GM12878 (cell line): ENCODE data around the gene AANAT. TPM values are rescaled to one million over a fixed set of nuclear protein-coding genes. Genes with fewer than 3 reads are reported as not detected.

Experiments
- ATAC-seq: fragments of 200-7000 bp; cut with Tn5 transposase; 3 replicates; pipeline ENCODE4 v1.9.1; 2020; ENCODE audit warnings: mild to moderate bottlenecking, moderate library complexity
- BruUV-seq: library from RNA; stranded (reverse); fragments of 400-500 nt; replicated peaks from 2 replicates; lab custom pipeline; 2021; lab: Mats Ljungman, UMichigan
- CTCF ChIA-PET: fragments of 300-600 bp; sonication (Branson Sonifier 250); formaldehyde crosslinking; extraction: SDS; loops from one replicate; lab custom pipeline; 2021; ENCODE audit warnings: inconsistent platforms; lab: Yijun Ruan, JAX
- POLR2A ChIA-PET: fragments of 350-600 bp; formaldehyde crosslinking; extraction: SDS; loops from one replicate; lab custom pipeline; 2021; ENCODE audit warnings: inconsistent platforms; lab: Charles Lee
- RAD21 ChIA-PET: fragments of 300-600 bp; sonication (Branson Sonifier 250); formaldehyde crosslinking; loops from one replicate; lab custom pipeline; 2023; ENCODE audit warnings: antibody characterized with exemption; ENCODE audit not compliant: unreplicated experiment; lab: Charles Lee
- SMC1A ChIA-PET: fragments of 300-600 bp; sonication (Branson Sonifier 250); formaldehyde crosslinking; loops from one replicate; lab custom pipeline; 2023; ENCODE audit not compliant: unreplicated experiment, uncharacterized antibody; lab: Charles Lee
- DNase-seq: peaks from one replicate; pipeline ENCODE4 v3.0.0-alpha.2; 2011; ENCODE audit warnings: low read depth, low spot score
- FAIRE-seq: peaks from 3 replicates; lab custom pipeline; 2011; peaks lifted over from hg19 to GRCh38; lab: Jason Lieb, UNC
- H2AFZ ChIP-seq: 2 replicates; pipeline ENCODE4 v1.6.0; 2011; ENCODE audit warnings: low read depth, low read length, control low read depth; ENCODE audit not compliant: control insufficient read depth
- H3K27ac ChIP-seq: 2 replicates; pipeline ENCODE4 v1.5.1; 2011; ENCODE audit warnings: control low read depth; ENCODE audit not compliant: control insufficient read depth, insufficient read depth
- H3K27me3 ChIP-seq, 2 experiments: replicated peaks in 1 of 2; 2 replicates each; pipeline versions ENCODE4 v1.6.0 to v1.6.1; 2011; ENCODE audit warnings: low read length in 1 of 2; ENCODE audit not compliant: control insufficient read depth in 2 of 2, insufficient read depth in 2 of 2
- H3K36me3 ChIP-seq, 2 experiments: 2 replicates each; pipeline ENCODE4 v1.5.1; 2011; ENCODE audit warnings: low read length in 1 of 2; ENCODE audit not compliant: control insufficient read depth in 2 of 2, insufficient read depth in 2 of 2
- H3K4me1 ChIP-seq: 2 replicates; pipeline ENCODE4 v1.6.1; 2011; ENCODE audit warnings: mild to moderate bottlenecking, low read length, moderate library complexity, mixed read lengths; ENCODE audit not compliant: control insufficient read depth, insufficient read depth
- H3K4me2 ChIP-seq: 2 replicates; pipeline ENCODE4 v1.6.0; 2011; ENCODE audit warnings: control low read depth; ENCODE audit not compliant: control insufficient read depth, insufficient read depth
- H3K4me3 ChIP-seq: fragments of 200-600 bp; sonication (generic); 2 replicates; pipeline ENCODE4 v1.5.1; 2016
- H3K79me2 ChIP-seq: 2 replicates; pipeline ENCODE4 v1.6.0; 2011; ENCODE audit warnings: low read length; ENCODE audit not compliant: control insufficient read depth, insufficient read depth
- H3K9ac ChIP-seq: 2 replicates; pipeline ENCODE4 v1.8.0; 2011; ENCODE audit warnings: low read length, control low read depth, mixed read lengths; ENCODE audit not compliant: control insufficient read depth, insufficient read depth
- H3K9me3 ChIP-seq: replicated peaks from 3 replicates; pipeline ENCODE4 v1.5.1; 2011; ENCODE audit warnings: mild to moderate bottlenecking, low read length; ENCODE audit not compliant: control insufficient read depth, insufficient read depth
- H4K20me1 ChIP-seq: 2 replicates; pipeline ENCODE4 v1.6.0; 2011; ENCODE audit not compliant: control insufficient read depth, insufficient read depth
- BHLHE40 ChIP-seq, 2 experiments: fragments of 450-650 bp in 1 of 2; IDR thresholded peaks; 2 replicates each; pipeline ENCODE4 v1.6.1; 2011 to 2017; ENCODE audit warnings: low read depth in 2 of 2, borderline replicate concordance in 1 of 2, improper control_type of control experiment in 1 of 2, low read length in 1 of 2, mild to moderate bottlenecking in 1 of 2
- CREM ChIP-seq: IDR thresholded peaks from 2 replicates; pipeline ENCODE4 v1.6.1; 2014; ENCODE audit warnings: antibody characterized with exemption, low read depth
- EED ChIP-seq: sonication (generic); IDR thresholded peaks from 2 replicates; pipeline ENCODE4 v1.6.1; 2016; ENCODE audit warnings: antibody characterized with exemption, low read depth
- EP300 ChIP-seq, 2 experiments: fragments of 150-350 bp in 1 of 2; IDR thresholded peaks; 2 replicates each; pipeline ENCODE4 v1.6.1; 2011 to 2012; ENCODE audit warnings: low read depth in 2 of 2, low read length in 2 of 2, borderline replicate concordance in 1 of 2, improper control_type of control experiment in 1 of 2, inconsistent platforms in 1 of 2; ENCODE audit not compliant: control insufficient read depth in 1 of 2
- KLF5 ChIP-seq: fragments of 450-650 bp; IDR thresholded peaks from 2 replicates; pipeline ENCODE4 v1.6.1; 2014; ENCODE audit warnings: mild to moderate bottlenecking; ENCODE audit not compliant: partially characterized antibody
- RCOR1 ChIP-seq: conservative IDR thresholded peaks from 2 replicates; pipeline ENCODE4 v1.6.1; 2012; ENCODE audit warnings: low read depth, low read length, improper control_type of control experiment
- ZNF207 ChIP-seq: fragments of 450-650 bp; IDR thresholded peaks from 2 replicates; pipeline ENCODE4 v1.6.1; 2014; ENCODE audit warnings: antibody characterized with exemption, mild to moderate bottlenecking, borderline replicate concordance
- WGBS: methylation state at CpG from one replicate; pipeline ENCODE4 v1.1.6; 2016; ENCODE audit warnings: low lambda C conversion rate; ENCODE audit not compliant: insufficient replicate concordance, insufficient coverage; ENCODE audit errors: missing lambda C conversion rate; 5-methylcytosine and 5-hydroxymethylcytosine counted together
- in situ Hi-C: fragments of 300-500 bp; cut with MboI; formaldehyde crosslinking; loops from 9 replicates; pipeline ENCODE4 v1.14.3; 2018; ENCODE audit warnings: mixed read lengths
- intact Hi-C: fragments of 100-400 bp; cut with micrococcal nuclease; formaldehyde crosslinking; loops from one replicate; pipeline ENCODE4 v1.14.2; 2022; ENCODE audit not compliant: unreplicated experiment
- polyA plus RNA-seq, 11 experiments: library from polyadenylated mRNA; depleted of rRNA in 4 of 11; unstranded in 6 of 11; stranded (reverse) in 5 of 11; fragments of >200 nt; fragmentation: Nextera tagmentation in 4 of 11; fragmentation: Illumina TruSeq in 1 of 11; extraction: Ambion mirVana in 4 of 11; extraction: Trizol in 1 of 11; gene quantifications; 1 replicate in 1 of 11; 2 replicates in 10 of 11; pipeline versions ENCODE4 v1.2.1 to v1.2.3, GENCODE V29; 2011 to 2016; ENCODE audit warnings: inconsistent platforms in 2 of 11, missing spikeins in 2 of 11, low read depth in 1 of 11
- total RNA-seq, 4 experiments: library from RNA; depleted of rRNA in 3 of 4; stranded (reverse); fragments of >200 nt in 3 of 4; fragmentation: Illumina TruSeq in 1 of 4; extraction: Trizol in 1 of 4; gene quantifications; 2 replicates each; pipeline versions ENCODE4 v1.2.1 to v1.2.3, GENCODE V29; 2013 to 2021
- TF ChIP-seq, protein P1 (sequence below): IDR thresholded peaks from 2 replicates; pipeline ENCODE4 v1.6.1; 2011; ENCODE audit warnings: low read depth, low read length, improper control_type of control experiment, borderline replicate concordance
- TF ChIP-seq, protein P2 (sequence below): fragments of 150-350 bp; IDR thresholded peaks from 2 replicates; pipeline ENCODE4 v1.6.1; 2016; ENCODE audit warnings: low read depth, low read length

Gene AANAT
- total and polyA plus RNA-seq, 10 of the 15 experiments (the other 5 are each of a cell fraction or from before 2014, with no cell fraction given): 0.23 TPM; not detected in 9

DNA sequence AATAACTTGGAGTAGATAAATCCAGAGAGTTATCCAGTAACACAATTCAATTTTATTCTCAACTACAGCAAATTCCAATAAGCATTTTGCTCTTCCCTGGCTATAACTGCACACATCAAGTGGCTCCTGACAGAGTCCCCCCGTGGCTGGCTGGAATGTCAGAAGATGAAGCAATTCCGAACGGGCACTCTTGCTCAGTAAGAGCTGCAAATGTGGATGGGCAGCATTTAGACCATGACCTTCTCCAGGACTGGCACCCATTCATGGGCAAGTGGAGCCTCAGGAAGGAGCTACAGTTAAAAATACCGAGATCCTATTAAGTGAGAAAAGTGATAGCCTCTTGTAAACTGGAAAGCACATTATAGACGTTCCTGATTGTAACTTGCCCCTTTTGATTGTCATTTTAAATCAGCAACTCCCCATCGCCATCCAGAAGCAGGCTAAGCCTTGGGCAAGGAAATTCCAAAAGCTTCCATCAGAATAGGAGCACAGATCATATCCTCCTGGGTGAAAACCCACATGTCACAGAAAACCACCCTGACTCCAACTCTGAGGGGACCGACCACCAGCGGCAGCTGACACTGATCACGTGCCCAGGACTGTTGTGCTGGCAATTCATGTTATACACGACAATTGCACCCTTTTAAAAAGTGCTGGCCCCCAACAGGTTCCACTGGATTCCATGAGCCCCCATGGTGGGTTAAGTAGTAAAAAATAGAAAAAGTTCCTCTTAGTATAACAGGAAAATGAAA is 21.5 kb upstream of the AANAT start (continued):
- TF ChIP-seq, protein P1, sequence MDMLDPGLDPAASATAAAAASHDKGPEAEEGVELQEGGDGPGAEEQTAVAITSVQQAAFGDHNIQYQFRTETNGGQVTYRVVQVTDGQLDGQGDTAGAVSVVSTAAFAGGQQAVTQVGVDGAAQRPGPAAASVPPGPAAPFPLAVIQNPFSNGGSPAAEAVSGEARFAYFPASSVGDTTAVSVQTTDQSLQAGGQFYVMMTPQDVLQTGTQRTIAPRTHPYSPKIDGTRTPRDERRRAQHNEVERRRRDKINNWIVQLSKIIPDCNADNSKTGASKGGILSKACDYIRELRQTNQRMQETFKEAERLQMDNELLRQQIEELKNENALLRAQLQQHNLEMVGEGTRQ: no peak
- TF ChIP-seq, protein P2, sequence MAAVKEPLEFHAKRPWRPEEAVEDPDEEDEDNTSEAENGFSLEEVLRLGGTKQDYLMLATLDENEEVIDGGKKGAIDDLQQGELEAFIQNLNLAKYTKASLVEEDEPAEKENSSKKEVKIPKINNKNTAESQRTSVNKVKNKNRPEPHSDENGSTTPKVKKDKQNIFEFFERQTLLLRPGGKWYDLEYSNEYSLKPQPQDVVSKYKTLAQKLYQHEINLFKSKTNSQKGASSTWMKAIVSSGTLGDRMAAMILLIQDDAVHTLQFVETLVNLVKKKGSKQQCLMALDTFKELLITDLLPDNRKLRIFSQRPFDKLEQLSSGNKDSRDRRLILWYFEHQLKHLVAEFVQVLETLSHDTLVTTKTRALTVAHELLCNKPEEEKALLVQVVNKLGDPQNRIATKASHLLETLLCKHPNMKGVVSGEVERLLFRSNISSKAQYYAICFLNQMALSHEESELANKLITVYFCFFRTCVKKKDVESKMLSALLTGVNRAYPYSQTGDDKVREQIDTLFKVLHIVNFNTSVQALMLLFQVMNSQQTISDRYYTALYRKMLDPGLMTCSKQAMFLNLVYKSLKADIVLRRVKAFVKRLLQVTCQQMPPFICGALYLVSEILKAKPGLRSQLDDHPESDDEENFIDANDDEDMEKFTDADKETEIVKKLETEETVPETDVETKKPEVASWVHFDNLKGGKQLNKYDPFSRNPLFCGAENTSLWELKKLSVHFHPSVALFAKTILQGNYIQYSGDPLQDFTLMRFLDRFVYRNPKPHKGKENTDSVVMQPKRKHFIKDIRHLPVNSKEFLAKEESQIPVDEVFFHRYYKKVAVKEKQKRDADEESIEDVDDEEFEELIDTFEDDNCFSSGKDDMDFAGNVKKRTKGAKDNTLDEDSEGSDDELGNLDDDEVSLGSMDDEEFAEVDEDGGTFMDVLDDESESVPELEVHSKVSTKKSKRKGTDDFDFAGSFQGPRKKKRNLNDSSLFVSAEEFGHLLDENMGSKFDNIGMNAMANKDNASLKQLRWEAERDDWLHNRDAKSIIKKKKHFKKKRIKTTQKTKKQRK: no peak
- no peak for TF ChIP-seq KLF5
- TF ChIP-seq, all 136 proteins: peak for 0

DNA sequence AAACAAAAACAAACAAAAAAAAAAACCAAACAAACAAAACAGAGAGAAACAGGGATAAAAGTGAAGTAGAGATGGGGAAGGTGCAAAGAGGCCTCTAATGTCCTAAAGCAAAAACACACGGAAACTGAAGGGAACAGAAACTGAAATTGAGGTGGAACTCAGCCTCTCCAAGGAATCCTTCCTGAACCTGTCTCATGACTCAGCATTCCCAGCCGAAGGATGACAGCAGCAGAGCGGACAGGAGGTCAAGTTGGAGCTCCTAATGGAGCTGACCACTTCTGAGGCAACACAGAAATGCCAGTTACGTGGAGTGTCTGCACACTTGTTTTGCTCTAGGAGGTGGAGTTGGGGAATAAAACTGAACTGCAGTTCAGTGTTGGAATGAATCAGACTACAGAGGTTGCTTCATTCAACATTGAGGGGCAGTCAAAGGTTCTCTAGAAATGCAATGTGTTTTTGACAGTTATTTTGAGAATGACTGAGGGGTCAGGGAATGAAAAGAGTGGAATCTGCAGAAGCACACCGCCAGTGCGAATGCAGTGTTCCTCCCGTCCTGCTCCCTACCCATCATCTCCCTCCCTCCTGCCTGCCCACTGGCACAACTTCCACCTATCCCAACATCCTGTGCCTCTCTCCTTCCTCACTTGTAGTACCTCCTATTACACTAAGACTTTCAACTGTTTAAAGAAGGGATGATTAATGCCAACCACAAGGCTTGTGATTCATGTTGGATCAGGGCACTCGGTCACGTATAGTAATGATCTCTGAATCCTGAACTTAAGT is 20.8 kb upstream of the AANAT start:
- H3K4me3 ChIP-seq: 0 out of 2 replicates have a peak overlapping the region, but pooled peaks have one; percentile 20
- POLR2A ChIA-PET: interaction anchor here (1.0 kb wide), 1 partner anchor 19 kb away, joined by 3 read pairs; no protein-coding TSS in a partner anchor
- no TSS peak for BruUV-seq
- H4K20me1 ChIP-seq: 0 out of 2 replicates have a peak, but pooled peaks cover 2% of the 10 kb centered on the region
- 0 out of 2 replicates have a peak overlapping the region, but pooled peaks have one; percentile 9 for H3K9ac ChIP-seq
- intact Hi-C loops (no loop called here), in situ Hi-C loops (no loop called here)
- H2AFZ ChIP-seq: no peak overlapping the region
- FAIRE-seq (no peak), ATAC-seq (no peak), DNase-seq (no peak)
- no peaks in the 10 kb centered on the region for H3K9me3 ChIP-seq
- H3K4me2 ChIP-seq: peak overlapping the region; percentile 1; the same call in 1 of the 2 replicates
- SMC1A ChIA-PET: interaction anchor here (0.7 to 2.0 kb wide), 3 partner anchors 18 to 49 kb away, joined by 3 to 9 read pairs (median 3); no protein-coding TSS in a partner anchor
- H3K27me3 ChIP-seq: no peaks in the 10 kb centered on the region
- CTCF ChIA-PET: interaction anchor here (1.0 to 2.3 kb wide), 3 partner anchors 12 to 43 kb away, joined by 3 to 9 read pairs (median 3); no protein-coding TSS in a partner anchor
- RAD21 ChIA-PET: interaction anchor here (1.2 to 1.9 kb wide), 2 partner anchors 12 to 38 kb away, joined by 3 to 8 read pairs; no protein-coding TSS in a partner anchor
- H3K36me3 ChIP-seq: peaks cover 0 to 5% of the 10 kb centered on the region in 2 experiments; a peak in 2 of 4 replicates
- 0 out of 2 replicates have a peak overlapping the region, but pooled peaks have one; percentile 0 for H3K27ac ChIP-seq
- H3K4me1 ChIP-seq: peaks cover 56% of the 10 kb centered on the region
- peaks cover 94% of the 10 kb centered on the region for H3K79me2 ChIP-seq
- 59% methylated on average over 9 of the region's 9 CpGs for WGBS
- TF ChIP-seq BHLHE40 (IDR thresholded peaks at IDR 0.05; ENCODE audit: borderline replicate concordance in 1 of 2, low read depth in 2 of 2, low read length in 1 of 2): no peak
- no peak for TF ChIP-seq ZNF207
- TF ChIP-seq CREM: no peak
- peak; percentile 22; the same call in 1 of the 2 replicates for TF ChIP-seq EED
- no peak for TF ChIP-seq EP300 (IDR thresholded peaks at IDR 0.05; ENCODE audit: borderline replicate concordance in 1 of 2, control insufficient read depth in 1 of 2, low read depth in 2 of 2, low read length in 2 of 2)
- TF ChIP-seq RCOR1: no peak
